Testis (tissue), 2 donors: ENCODE results near the gene FGR.

Experiments
- CTCF ChIP-seq, 3 experiments: fragments of 450-650 bp in 2 of 3; fragments of 200-600 bp in 1 of 3; sonication (generic) in 1 of 3; IDR thresholded peaks; one replicate each; pipeline ENCODE4 v1.5.1; 2016 to 2019; ENCODE audit warnings: antibody characterized with exemption in 3 of 3, mild to moderate bottlenecking in 2 of 3, moderate library complexity in 1 of 3
- POLR2A ChIP-seq: fragments of 450-650 bp; IDR thresholded peaks from one replicate; pipeline ENCODE4 v1.6.1; 2017; ENCODE audit warnings: antibody characterized with exemption, mild to moderate bottlenecking, moderate library complexity

DNA sequence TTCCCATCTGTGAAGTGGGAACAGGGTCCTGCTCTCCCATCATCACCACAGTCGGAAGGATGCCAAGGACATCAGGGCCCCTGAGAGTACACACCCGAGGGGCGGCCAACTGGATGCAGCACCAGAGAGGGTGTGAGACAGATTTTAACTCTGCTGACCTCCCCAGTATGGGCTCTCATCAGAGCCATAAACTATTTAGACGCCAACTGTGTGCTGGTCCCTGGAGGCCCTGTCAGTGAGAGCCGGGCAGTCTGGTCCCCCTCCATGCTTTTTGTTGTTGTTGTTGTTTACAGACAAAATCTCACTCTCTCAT lies 1.7 kb downstream of the FGR start:
- TF ChIP-seq CTCF (IDR thresholded peaks at IDR 0.05) (no peak), POLR2A (no peak)
